Measurements from ENCODE around the gene KCTD1. TPM values are rescaled to one million over a fixed set of nuclear protein-coding genes. Genes with fewer than 3 reads are reported as not detected.

KCTD1 gene
- total RNA-seq, 3 donors from 2014 or later, result 8.5 to 14.7 (median 12.8) TPM

- Histone ChIP-seq H3K4me3 (no peak overlapping the region), H3K4me1 (ENCODE audit: low read depth) (peaks cover 7% of the 10 kb centered on the region), H3K9me3 (no peaks in the 10 kb centered on the region), H3K36me3 (ENCODE audit: low read depth) (no peaks in the 10 kb centered on the region)
- DNase-seq (no peak), ATAC-seq (no peak)
- intact Hi-C loops (cut with DNase I, micrococcal nuclease), result no loop called here
- TF ChIP-seq, protein P1, sequence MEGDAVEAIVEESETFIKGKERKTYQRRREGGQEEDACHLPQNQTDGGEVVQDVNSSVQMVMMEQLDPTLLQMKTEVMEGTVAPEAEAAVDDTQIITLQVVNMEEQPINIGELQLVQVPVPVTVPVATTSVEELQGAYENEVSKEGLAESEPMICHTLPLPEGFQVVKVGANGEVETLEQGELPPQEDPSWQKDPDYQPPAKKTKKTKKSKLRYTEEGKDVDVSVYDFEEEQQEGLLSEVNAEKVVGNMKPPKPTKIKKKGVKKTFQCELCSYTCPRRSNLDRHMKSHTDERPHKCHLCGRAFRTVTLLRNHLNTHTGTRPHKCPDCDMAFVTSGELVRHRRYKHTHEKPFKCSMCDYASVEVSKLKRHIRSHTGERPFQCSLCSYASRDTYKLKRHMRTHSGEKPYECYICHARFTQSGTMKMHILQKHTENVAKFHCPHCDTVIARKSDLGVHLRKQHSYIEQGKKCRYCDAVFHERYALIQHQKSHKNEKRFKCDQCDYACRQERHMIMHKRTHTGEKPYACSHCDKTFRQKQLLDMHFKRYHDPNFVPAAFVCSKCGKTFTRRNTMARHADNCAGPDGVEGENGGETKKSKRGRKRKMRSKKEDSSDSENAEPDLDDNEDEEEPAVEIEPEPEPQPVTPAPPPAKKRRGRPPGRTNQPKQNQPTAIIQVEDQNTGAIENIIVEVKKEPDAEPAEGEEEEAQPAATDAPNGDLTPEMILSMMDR (IDR thresholded peaks at IDR 0.05), result no peak
Observed at GRCh38 chr18:26540043-26540628, 8.2 kb downstream of the KCTD1 start.

GRCh38 chr18:26538524-26538923 is 9.8 kb downstream of the KCTD1 start:
- DNase-seq (no peak), ATAC-seq (no peak)
- TF ChIP-seq, protein P1 (IDR thresholded peaks at IDR 0.05), result no peak
- intact Hi-C loops (cut with DNase I, micrococcal nuclease), result no loop called here
- no peaks in the 10 kb centered on the region for H3K36me3 ChIP-seq (ENCODE audit: low read depth)
- H3K9me3 ChIP-seq, result no peaks in the 10 kb centered on the region
- H3K4me1 ChIP-seq (ENCODE audit: low read depth), result peaks cover 2% of the 10 kb centered on the region
- no peak overlapping the region for H3K4me3 ChIP-seq

- Histone ChIP-seq H3K36me3 (ENCODE audit: low read depth) (no peaks in the 10 kb centered on the region), H3K9me3 (no peaks in the 10 kb centered on the region), H3K4me3 (no peak overlapping the region), H3K4me1 (ENCODE audit: low read depth) (no peaks in the 10 kb centered on the region)
- TF ChIP-seq, protein P1 (IDR thresholded peaks at IDR 0.05), result no peak
- ATAC-seq (no peak), DNase-seq (no peak)
- intact Hi-C loops (cut with DNase I, micrococcal nuclease), result no loop called here
Observed at GRCh38 chr18:26536664-26537063, 11.7 kb downstream of the KCTD1 start.

- intact Hi-C loops (cut with DNase I, micrococcal nuclease), result no loop called here
- ATAC-seq, result no peak
Observed at GRCh38 chr18:26536032-26536431, 12.3 kb downstream of the KCTD1 start.

GRCh38 chr18:26535630-26536029 is 12.7 kb downstream of the KCTD1 start:
- H3K36me3 ChIP-seq (ENCODE audit: low read depth), result no peaks in the 10 kb centered on the region
- H3K4me1 ChIP-seq (ENCODE audit: low read depth), result no peaks in the 10 kb centered on the region
- TF ChIP-seq, protein P1 (IDR thresholded peaks at IDR 0.05), result no peak
- intact Hi-C loops (cut with DNase I, micrococcal nuclease), result no loop called here
- no peaks in the 10 kb centered on the region for H3K9me3 ChIP-seq
- H3K4me3 ChIP-seq, result no peak overlapping the region
- no peak for ATAC-seq
- DNase-seq, result no peak

More at GRCh38 chr18:26536032-26536431, 12.3 kb downstream of the KCTD1 start:
- no peak for DNase-seq
- Histone ChIP-seq H3K4me1 (ENCODE audit: low read depth) (no peaks in the 10 kb centered on the region), H3K4me3 (no peak overlapping the region), H3K9me3 (no peaks in the 10 kb centered on the region), H3K36me3 (ENCODE audit: low read depth) (no peaks in the 10 kb centered on the region)
- TF ChIP-seq, protein P1 (IDR thresholded peaks at IDR 0.05), result no peak

Measured in mucosa of descending colon (tissue), 3 donors.